ENCODE results near the gene RABGAP1.

- no peak for TF ChIP-seq POLR2AphosphoS5 (IDR thresholded peaks at IDR 0.05; ENCODE audit: low read depth, low read length)
- no peak for TF ChIP-seq TAF1 (IDR thresholded peaks at IDR 0.05; ENCODE audit: low read depth, low read length)
- TF ChIP-seq POLR2A (IDR thresholded peaks at IDR 0.05; ENCODE audit: low read depth, low read length), result no peak
Observed at GRCh38 chr9:123102375-123103113, 161.7 kb downstream of the RABGAP1 start.

All from GM12891 (cell line).